NCI-H2029 (cell line): ENCODE results near the gene CSN1S1.

Experiments used
- DNase-seq: peaks from one replicate; lab custom pipeline; 2025; lab: John Stamatoyannopoulos, UW

The CSN1S1 gene

GRCh38 chr4:69994782-69995181 is 63.9 kb downstream of the CSN1S1 start:
- no peak for DNase-seq

DNA sequence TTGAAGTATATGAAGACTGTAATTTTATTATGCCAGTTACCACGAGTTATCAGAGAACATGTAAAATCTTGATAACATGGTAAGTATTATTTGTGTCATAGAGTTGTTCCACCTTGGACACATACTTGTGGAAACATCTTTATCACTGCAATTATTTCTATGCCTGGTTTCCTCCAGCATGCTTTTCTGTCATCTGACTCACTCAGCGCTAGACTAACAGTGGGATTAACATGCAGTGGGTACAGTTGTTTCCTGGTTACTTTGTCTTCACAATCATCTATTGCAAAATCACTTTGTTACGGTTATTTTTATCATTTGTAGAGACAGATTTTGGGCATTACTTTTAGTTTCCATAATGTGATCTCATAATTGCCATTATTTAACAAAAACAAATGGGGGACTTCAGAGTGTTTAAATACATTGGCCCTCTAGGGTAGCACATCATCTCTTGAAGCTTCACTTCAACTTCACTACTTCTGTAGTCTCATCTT is 64.7 kb downstream of the CSN1S1 start, which contains the start of gene STATH:
Gene STATH, plus strand, starts transcription at position 441 of the 491 bp plus-strand sequence. CDS start 2,472 bp downstream, outside the sequence.
- DNase-seq: no peak
